Epithelial cell of prostate (primary cell): Measurements from ENCODE around the gene UBE2C.
"Not testable (repeated sequence)": the region's sequence is repeated elsewhere in the genome, so short reads cannot be mapped to it uniquely, and the experiment has no call there.

Experiments used
- DNase-seq: peaks from one replicate; pipeline ENCODE4 v3.0.0-alpha.2; 2011; ENCODE audit warnings: low read depth, low spot score
- H3K27ac ChIP-seq: fragments of 450-650 bp; 2 replicates; pipeline ENCODE4 v1.5.1; 2017; ENCODE audit warnings: mild to moderate bottlenecking

The UBE2C gene

DNA sequence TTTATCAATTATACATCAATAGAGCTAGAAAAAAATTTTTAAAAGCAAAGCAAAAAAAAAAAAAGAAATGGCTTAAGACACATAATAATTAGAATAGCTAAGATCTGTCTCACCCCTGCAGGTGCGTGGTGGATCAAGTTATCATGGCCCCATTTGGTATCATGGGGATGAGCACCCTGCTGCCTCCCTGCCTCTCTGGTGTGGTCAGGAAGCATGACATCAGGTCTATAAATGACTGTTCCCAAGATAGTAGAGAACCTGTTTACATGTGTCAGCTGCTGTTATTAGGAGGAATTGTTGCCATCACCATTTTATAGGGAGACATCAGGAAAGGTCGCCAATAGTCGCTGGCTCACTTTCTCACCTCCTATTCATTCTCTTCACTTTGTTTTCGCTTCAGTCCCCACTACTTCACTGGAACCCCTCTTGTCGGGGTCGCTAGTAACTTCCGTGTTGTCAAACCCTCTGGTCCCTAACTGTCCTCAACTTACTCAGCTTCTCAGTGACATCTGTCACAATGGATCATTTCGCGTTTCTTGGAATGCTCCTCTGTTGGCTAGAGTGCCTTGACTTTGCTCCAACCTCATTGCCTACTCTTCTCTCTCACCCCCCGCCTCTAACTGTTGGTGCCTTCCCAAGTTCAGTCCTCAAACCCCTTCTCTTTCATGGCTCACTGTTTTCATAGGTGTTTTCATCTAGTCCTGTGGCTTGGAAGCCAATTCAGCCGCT lies 15.9 kb upstream of the UBE2C start:
- no peak for DNase-seq
- no peak overlapping the region for H3K27ac ChIP-seq

DNA sequence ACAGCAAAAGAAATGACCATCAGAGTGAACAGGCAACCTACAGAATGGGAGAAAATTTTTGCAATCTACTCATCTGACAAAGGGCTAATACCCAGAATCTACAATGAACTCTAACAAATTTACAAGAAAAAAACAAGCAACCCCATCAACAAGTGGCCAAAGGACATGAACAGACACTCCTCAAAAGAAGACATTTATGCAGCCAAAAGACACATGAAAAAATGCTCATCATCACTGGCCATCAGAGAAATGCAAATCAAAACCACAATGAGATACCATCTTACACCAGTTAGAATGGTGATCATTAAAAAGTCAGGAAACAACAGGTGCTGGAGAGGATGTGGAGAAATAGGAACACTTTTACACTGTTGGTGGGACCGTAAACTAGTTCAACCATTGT lies 14.9 kb upstream of the UBE2C start:
- not testable (repeated sequence) for H3K27ac ChIP-seq

DNA sequence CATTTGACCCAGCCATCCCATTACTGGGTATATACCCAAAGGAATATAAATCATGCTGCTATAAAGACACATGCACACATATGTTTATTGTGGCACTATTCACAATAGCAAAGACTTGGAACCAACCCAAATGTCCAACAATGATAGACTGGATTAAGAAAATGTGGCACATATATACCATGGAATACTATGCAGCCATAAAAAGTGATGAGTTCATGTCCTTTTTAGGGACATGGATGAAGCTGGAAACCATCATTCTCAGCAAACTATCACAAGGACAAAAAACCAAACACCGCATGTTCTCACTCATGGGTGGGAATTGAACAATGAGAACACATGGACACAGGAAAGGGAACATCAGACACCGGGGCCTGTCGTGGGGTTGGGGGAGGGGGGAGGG lies 14.5 kb upstream of the UBE2C start:
- not testable (repeated sequence) for DNase-seq

More for the DNA sequence above, 14.9 kb upstream of the UBE2C start:
- not testable (repeated sequence) for DNase-seq

DNA sequence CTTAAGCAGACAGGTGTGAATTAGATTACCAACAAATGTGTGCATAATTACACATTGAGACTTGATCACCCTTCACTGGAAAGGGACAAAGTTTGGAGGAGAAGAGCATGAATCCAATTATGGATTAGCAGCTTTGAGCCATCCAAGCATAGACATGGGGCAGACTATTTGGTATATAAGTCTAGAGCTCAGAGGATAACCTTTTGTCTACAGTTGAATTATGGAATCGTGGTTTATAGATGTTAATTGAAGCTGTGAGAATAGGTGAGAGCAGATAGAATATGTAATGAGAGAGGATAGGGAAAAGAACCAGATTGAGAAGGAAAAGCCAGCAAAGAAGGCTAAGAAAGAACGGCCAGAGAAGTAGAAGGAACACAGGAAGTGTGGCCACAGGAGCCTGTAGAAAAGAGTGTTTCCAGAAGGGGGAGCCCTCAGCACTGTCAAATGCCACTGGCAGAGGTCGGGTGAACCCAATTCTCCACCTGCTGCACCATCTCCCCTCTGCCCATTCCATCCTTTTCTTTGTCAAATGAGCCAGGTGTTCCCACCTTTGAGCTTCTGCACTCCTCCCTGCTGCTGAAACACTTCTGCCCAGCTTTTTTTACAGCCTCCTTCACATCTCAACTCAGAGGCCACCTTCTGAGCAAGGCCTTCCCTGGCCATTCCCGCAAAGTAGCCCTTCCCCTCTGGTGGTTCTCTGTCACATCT lies 13.4 kb upstream of the UBE2C start:
- DNase-seq = no peak
- H3K27ac ChIP-seq = no peak overlapping the region

More for the DNA sequence above, 14.5 kb upstream of the UBE2C start:
- H3K27ac ChIP-seq = not testable (repeated sequence)

DNA sequence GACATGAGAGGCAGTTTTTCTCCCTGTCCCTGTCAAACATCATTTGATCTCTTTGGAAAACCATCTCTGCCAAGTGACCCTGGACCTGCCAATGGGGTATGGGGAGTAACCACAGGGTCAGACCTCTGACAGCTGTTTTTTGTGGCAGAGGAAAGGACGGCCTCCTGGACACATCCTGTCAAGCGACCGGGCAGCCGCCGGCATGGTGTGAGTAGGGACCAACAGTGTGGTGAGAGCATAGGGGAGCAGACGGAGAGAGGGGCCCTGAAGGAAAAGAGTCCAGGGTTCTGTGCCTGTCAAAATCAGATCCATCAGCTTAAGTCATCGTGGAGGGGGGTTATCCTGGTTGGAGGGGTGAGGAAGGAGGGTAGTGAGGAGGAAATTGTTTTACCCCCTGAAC lies 10.6 kb upstream of the UBE2C start:
- no peak for DNase-seq
- no peak overlapping the region for H3K27ac ChIP-seq

DNA sequence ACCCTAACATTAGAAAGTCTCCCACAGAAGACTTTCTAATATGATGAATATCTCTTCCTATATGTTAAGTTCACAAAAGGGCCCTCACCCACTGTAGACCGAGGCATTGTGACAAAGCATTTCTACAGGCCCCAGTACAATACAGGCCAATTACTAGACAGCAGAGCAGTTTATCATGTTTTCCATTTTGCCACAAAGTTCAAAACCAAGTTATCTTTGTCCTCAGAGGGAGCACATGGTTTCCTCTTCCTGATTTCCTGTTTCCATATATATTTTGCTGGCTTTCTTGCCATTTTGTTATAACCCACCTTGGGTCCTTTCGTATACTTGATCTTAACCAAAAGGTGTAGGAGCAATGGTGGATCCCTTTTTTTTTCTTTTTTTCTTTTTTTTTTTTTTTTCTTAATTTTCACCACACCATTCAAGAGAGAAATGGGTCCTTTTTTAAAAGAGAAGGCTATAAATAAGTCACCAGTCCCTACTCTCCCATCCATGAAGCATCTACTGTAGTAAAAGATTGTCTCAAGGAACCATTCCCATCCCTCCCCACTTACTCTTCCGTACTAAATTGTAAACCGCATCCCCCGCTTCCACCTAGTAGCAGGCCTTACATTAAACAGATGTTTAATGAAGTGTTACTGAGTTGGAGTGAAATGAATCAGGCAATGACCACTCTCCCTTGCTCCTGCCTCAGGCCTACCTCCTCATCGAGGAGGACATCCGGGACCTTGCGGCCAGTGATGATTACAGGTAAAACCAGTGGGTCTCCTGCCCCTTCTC lies 2.1 kb upstream of the UBE2C start:
- DNase-seq = no peak
- no peak overlapping the region for H3K27ac ChIP-seq

DNA sequence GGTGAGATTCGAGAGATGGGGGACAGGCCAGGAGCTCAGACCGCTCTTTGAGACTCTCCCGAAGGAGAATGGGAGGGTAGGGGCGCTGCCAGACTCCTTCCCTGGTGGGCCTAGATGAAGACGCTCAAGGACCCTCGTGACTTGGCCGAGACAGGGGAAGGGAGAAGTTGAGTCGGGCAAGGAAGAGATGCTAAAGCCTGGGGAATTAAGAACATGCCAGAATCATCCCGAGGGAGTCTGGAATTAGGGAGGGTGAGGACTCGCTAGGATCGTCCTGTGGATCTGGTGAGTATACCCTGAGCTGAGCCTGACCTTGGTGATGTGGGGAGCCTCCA lies 529 bp downstream of the UBE2C start:
- DNase-seq = no peak
- no peak overlapping the region for H3K27ac ChIP-seq

DNA sequence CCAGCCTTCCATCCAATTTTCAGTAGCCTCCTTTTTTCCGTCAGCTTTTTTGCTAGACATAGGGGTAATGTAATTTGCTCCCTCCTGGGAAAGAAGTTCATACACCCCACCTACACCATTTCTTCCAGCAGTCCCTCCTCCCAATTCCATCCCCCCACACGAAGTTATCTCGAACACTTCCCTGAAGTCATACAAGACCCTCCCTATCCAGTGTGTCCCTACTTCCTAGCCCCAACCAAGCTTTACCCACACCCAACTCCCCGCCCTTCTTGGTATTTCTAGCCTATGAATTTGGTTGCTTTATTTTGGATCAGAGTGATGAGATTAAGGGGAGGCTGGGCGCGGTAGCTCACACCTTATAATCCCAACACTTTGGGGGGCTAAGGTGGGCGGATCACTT lies 1.0 kb downstream of the UBE2C start:
- no peak overlapping the region for H3K27ac ChIP-seq

DNA sequence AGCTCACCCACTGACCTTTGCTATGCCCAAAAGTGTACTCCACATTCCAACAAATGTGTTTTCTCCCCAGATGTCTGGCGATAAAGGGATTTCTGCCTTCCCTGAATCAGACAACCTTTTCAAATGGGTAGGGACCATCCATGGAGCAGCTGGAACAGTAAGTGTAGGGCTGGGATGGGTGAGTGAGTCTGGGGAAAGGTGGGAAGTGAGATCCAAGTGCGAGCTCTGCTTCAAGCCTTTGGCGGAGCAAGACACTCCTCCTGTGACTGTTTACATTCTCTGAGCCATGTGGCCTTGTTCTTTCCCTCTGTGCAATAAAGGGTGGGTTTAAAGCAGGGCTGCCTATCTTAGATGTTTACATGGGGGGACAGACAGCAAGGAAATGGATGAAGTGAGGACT lies 1.9 kb downstream of the UBE2C start:
- no peak overlapping the region for H3K27ac ChIP-seq
- no peak for DNase-seq

More for the DNA sequence above, 1.0 kb downstream of the UBE2C start:
- no peak for DNase-seq

DNA sequence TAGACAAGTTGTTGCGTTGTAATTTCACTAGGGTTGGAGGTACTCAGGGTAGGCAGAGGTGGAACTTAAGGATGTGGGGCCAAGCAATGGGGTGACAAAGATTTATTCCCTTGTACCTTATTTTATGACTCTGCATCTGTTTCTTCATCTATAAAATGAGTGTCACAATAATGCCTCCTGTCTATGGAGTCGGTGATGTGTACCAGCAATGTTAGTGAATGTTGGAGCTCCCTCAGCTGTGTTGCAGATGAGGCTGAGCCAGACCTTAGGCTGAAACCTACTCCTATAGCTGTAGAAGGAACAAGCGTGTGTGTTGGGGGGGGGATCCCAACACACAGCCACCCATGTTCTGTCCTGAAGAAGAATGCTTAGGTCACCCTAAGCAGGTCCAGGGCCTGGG lies 4.5 kb downstream of the UBE2C start:
- no peak overlapping the region for H3K27ac ChIP-seq
- DNase-seq = no peak

DNA sequence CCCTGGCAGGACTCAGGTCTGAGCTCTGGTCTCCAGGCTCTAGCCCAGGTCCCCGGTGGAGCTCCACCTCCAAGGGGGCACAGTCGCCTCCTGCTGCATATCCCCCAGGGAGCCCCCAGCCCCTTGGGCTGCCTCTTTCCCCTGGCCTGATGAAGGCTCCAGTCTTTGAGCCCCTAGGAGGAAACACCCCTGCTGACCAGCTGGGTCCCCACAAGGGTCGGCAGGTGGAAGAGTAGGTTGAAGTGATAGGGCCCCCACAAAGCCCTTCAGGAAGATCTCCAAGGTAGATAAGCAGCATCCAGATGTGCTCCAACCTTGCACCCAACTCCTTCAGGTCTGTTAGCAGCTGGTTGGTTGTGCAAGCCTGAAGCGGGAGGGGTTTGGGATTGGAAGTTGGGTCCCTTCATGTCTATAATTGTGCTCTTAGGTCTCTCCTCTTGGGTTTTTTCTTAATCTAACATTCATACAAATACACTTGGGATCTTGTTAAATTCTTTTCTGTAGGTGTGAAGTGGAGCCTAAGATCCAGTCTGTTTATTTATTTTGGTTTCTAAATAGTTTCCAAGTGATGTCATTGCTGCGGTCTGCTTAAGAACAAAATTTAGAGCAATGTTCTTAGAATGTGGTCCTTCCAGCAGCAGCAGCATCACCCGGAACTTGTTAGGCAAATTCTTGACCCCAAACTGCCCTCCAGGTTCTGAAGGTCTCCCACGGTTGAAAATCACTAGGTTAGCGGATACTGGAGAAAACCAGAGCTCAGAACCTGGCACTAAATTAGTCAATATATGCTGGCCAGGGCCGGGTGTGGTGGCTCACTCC lies 5.1 kb downstream of the UBE2C start:
- H3K27ac ChIP-seq = no peak overlapping the region
- DNase-seq = no peak

DNA sequence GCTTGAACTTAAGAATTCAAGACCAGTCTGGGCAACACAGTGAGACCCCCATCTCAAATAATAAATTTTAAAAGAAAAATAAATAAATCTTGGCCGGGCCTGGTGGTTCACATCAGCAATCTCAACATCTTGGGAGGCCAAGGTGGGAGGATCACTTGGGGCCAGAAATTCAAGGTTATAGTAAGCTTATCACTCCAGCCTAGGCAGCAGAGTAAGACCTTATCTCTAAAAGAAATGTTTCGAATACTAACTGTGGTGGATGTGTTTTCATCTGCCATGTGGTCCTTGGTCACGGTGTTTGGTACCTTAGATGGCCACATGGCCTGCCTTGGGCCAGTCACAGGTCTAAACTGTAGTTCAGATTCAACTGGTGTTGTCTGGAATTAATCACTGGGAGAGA lies 5.8 kb downstream of the UBE2C start:
- DNase-seq = no peak

DNA sequence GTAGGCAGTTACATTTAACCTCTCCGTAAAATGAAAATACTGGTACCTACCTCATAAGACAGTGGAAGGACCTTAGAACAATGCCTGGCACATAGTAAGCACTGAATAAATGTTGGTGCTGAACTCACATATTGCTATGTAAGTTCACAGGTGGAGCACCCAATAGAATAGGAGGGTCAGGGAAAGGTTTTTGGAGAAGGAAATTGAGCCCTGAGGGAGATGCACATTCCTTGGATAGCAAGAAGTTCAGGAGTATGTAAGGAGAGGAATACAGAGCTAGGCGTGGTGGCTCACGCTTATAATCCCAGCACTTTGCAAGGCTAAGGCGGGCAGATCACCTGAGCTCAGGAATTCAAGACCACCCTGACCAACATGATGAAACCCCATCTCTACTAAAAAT lies 7.0 kb downstream of the UBE2C start:
- H3K27ac ChIP-seq = no peak overlapping the region
- no peak for DNase-seq

More for the DNA sequence above, 5.8 kb downstream of the UBE2C start:
- H3K27ac ChIP-seq = no peak overlapping the region

DNA sequence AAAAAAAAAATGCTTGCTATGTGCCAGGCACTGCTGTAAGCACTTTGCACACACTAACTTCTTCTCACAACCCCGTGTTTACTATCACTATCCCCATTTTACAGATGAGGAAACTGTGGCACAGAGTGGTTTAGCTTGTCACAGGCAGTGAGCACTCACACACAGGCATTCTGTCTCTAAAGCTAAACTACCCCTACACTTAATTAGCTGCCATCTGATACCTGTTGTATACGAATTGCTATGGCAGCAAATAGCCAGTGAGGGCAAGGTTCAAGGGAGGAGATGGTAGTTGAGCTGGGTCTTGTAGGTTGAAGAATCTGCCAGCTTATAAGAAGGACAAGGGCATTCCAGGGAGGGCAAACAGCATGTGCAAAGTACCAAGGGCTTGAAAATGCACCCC lies 9.5 kb downstream of the UBE2C start:
- H3K27ac ChIP-seq = no peak overlapping the region
- DNase-seq = no peak

DNA sequence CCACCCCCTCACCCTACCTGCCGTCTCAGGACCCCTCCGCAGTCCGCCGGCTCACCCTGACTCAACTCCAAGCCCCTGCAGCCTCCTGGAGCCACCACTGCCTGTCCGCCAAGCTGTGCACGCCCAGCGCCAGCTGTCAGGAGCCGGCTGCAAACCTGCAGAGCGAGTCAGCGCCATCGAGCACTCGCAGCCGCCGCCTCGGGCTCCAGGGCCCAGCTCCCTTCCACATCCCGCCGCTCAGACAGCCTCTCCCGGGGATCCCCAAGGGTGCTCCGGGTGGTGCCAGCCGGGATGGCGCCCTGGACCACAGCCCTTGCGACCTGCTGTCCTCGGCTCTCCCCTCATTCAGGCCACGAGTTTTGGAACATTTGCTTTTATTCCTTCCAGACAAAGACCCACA lies 10.4 kb downstream of the UBE2C start:
- no peak for DNase-seq
- H3K27ac ChIP-seq = no peak overlapping the region

DNA sequence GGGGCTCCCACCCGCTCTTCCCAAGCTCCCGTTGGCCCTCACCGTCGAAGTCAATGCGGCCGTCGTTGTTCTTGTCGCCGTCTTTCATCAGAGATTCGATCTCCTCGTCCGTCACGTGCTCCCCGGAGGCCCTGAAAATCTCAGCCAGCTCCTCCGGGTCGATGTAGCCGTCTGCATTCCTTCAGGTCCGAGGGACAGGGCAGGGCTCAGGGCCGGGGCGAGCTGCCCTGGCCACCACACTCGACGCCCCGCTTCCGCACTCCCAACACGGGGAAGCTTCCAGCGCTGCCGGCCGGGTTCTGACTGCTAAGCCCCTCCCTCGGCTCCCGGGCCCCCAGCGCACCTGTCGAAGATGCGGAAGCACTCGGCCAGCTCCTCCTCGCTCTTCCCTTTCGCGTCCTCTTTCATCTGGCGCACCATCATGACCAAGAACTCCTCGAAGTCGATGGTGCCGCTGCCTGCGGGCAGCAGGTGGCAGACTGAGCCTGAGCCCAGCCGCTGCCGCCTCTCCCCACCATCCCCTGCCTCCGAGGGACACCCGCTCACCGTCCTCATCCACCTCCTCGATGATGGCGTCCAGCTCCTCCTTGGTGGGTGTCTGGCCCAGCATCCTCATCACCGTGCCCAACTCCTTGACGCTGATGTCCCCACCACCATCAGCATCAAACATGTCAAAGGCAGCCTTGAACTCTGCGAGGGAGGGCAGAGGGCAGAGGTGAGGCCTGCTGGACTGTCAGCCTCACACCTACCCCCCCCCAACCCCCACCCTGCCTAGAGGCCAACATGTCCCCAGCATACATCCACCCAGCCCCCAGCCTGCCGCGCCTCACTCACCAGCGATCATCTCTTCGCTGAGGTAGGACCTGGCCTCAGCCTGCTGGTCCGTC lies 11.7 kb downstream of the UBE2C start:
- no peak for DNase-seq
- H3K27ac ChIP-seq = no peak overlapping the region

DNA sequence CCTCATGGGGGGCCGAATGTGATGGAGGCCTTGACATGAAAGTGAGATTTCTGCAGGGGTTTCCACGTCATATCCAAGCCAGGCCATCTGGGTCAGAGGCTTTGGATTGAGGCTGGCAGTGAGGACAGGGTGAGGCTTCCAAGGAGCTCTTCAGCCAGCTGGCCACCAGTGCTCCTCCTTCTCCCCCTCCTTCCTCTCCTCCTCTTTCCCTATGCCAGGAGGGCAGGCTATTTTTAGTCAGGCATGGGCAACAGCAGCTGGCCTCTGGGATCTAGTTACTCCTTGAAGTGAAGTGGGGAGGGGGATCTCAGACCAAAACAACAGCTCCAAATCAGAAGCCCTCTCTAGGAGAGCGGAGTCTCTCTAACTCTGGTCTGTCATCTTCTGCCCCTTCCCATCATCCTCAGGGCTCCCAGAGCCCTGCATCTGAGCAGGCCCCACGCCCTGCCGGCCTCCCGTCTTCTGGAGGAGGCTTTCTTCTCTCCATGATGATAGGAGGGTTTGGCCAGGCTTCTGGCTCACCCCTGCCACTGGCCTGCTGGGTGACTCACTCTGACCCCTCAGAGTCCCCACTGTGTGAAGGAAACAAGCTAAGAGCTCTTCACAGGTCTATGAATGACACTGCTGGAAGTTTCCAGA lies 14.1 kb downstream of the UBE2C start:
- H3K27ac ChIP-seq = no peak overlapping the region
- no peak for DNase-seq

DNA sequence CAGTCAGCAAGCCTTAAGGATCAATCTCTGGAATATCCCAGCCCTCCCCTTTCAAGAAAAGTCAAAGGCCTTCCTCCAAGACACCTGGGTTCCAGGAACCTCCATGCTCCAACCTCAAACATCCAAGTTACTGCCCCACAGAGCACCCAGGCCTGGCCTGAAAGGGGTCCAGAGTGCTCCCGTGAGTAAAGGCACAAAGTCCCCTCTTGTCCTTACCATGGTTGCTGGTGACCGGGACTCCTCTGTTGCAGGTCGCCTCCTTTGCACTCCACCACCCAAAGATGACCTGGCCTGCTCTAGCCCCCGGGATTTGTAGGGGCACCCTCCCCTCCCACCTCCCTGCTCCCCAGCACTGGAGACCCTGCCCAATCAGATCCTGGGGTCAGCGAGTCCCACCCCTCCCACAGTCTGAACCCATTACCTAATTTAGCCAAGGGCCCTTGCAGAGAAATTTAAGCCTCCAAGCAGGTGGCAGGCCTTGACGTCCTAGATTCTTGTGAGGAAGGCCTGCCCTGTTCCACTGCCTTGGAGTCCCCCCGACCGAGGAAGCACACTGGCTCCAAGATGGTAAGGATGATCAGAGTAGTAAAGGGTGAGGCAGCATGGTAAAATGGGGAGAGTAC lies 14.7 kb downstream of the UBE2C start, which contains the start of gene TNNC2:
Gene TNNC2, minus strand, starts transcription at position 283 of the 623 bp plus-strand sequence. Its CDS starts 64 bp downstream, at position 219.
- no peak within 1 kb of the TSS for H3K27ac ChIP-seq

More for the DNA sequence above, 14.7 kb downstream of the UBE2C start, which contains the start of gene TNNC2:
- no peak for DNase-seq
